H9 (cell line): ENCODE measurements around the gene ZNF396. TPM values are rescaled to one million over a fixed set of nuclear protein-coding genes. Genes with fewer than 3 reads are reported as not detected.

Source experiments
- DNase-seq: peaks from one replicate; pipeline ENCODE4 v3.0.0-alpha.2; 2017
- H2AFZ ChIP-seq: one replicate; pipeline ENCODE4 v1.6.1; 2013; ENCODE audit warnings: mild to moderate bottlenecking, low read length, control low read depth, moderate library complexity
- H2AK5ac ChIP-seq: 2 replicates; pipeline ENCODE4 v1.6.1; 2013; ENCODE audit warnings: low read length, control low read depth, mixed read lengths; ENCODE audit not compliant: insufficient read length
- H2BK120ac ChIP-seq: one replicate; pipeline ENCODE4 v1.6.1; 2013; ENCODE audit warnings: low read depth, mild to moderate bottlenecking, low read length, control low read depth, inconsistent platforms; ENCODE audit not compliant: poor library complexity, severe bottlenecking
- H2BK12ac ChIP-seq: 2 replicates; pipeline ENCODE4 v1.6.1; 2013; ENCODE audit warnings: low read length, control low read depth, mixed read lengths, low read depth; ENCODE audit not compliant: insufficient read length
- H2BK15ac ChIP-seq: 2 replicates; pipeline ENCODE4 v1.6.1; 2013; ENCODE audit warnings: low read depth, low read length, control low read depth
- H2BK20ac ChIP-seq: one replicate; pipeline ENCODE4 v1.6.1; 2013; ENCODE audit warnings: low read depth, mild to moderate bottlenecking, low read length, control low read depth, inconsistent platforms; ENCODE audit not compliant: poor library complexity, severe bottlenecking
- H2BK5ac ChIP-seq: 2 replicates; pipeline ENCODE4 v1.6.1; 2013; ENCODE audit warnings: low read length, control low read depth, mixed read lengths; ENCODE audit not compliant: insufficient read length
- H3K14ac ChIP-seq: 2 replicates; pipeline ENCODE4 v1.6.1; 2013; ENCODE audit warnings: low read length, control low read depth; ENCODE audit not compliant: insufficient read depth
- H3K18ac ChIP-seq: 2 replicates; pipeline ENCODE4 v1.6.1; 2013; ENCODE audit warnings: low read depth, mild to moderate bottlenecking, mixed read lengths, low read length, control low read depth; ENCODE audit not compliant: insufficient read length
- H3K23ac ChIP-seq: 2 replicates; pipeline ENCODE4 v1.6.1; 2013; ENCODE audit warnings: low read length, control low read depth, mixed read lengths, low read depth; ENCODE audit not compliant: insufficient read length
- H3K23me2 ChIP-seq: 2 replicates; pipeline ENCODE4 v1.6.1; 2013; ENCODE audit warnings: low read depth, mild to moderate bottlenecking, mixed read lengths, low read length, control low read depth; ENCODE audit not compliant: insufficient read length, poor library complexity, severe bottlenecking
- H3K27ac ChIP-seq: 2 replicates; pipeline ENCODE4 v1.5.1; 2013; ENCODE audit warnings: low read length, control low read depth, mixed read lengths, low read depth; ENCODE audit not compliant: insufficient read length
- H3K27me3 ChIP-seq: 2 replicates; pipeline ENCODE4 v1.6.1; 2013; ENCODE audit warnings: low read length, control low read depth, inconsistent platforms; ENCODE audit not compliant: insufficient read depth
- H3K4ac ChIP-seq: 2 replicates; pipeline ENCODE4 v1.6.1; 2013; ENCODE audit warnings: low read depth, mild to moderate bottlenecking, control low read depth, inconsistent platforms, low read length, moderate library complexity
- H3K4me1 ChIP-seq: 2 replicates; pipeline ENCODE4 v1.6.1; 2013; ENCODE audit warnings: low read length, control low read depth, inconsistent platforms; ENCODE audit not compliant: insufficient read depth
- H3K4me2 ChIP-seq: 2 replicates; pipeline ENCODE4 v1.6.1; 2013; ENCODE audit warnings: low read length, control low read depth, mixed read lengths; ENCODE audit not compliant: insufficient read length, insufficient read depth
- H3K56ac ChIP-seq: 2 replicates; pipeline ENCODE4 v1.6.1; 2013; ENCODE audit warnings: low read depth, mild to moderate bottlenecking, mixed read lengths, low read length, control low read depth; ENCODE audit not compliant: insufficient read length
- H3K79me1 ChIP-seq: 2 replicates; pipeline ENCODE4 v1.6.1; 2013; ENCODE audit warnings: low read depth, mild to moderate bottlenecking, moderate library complexity, low read length, control low read depth, inconsistent platforms; ENCODE audit not compliant: insufficient read depth, poor library complexity, severe bottlenecking
- H3K79me2 ChIP-seq: 2 replicates; pipeline ENCODE4 v1.6.1; 2013; ENCODE audit warnings: low read length, control low read depth, inconsistent platforms; ENCODE audit not compliant: insufficient read depth
- H3K9ac ChIP-seq: 2 replicates; pipeline ENCODE4 v1.6.1; 2013; ENCODE audit warnings: low read length, control low read depth, mixed read lengths; ENCODE audit not compliant: insufficient read length; ENCODE audit errors: extremely low read depth
- H3K9me3 ChIP-seq: one replicate; pipeline ENCODE4 v1.6.1; 2013; ENCODE audit warnings: low read depth, low read length, inconsistent platforms; ENCODE audit not compliant: control insufficient read depth
- H3T11ph ChIP-seq: one replicate; pipeline ENCODE4 v1.6.1; 2013; ENCODE audit warnings: mild to moderate bottlenecking, low read length, control low read depth, inconsistent platforms
- H4K20me1 ChIP-seq: one replicate; pipeline ENCODE4 v1.6.1; 2013; ENCODE audit not compliant: control insufficient read depth, insufficient read length, insufficient read depth
- H4K5ac ChIP-seq: 2 replicates; pipeline ENCODE4 v1.6.1; 2013; ENCODE audit warnings: low read depth, mild to moderate bottlenecking, mixed read lengths, low read length, control low read depth; ENCODE audit not compliant: insufficient read length
- H4K8ac ChIP-seq: replicated peaks from 2 replicates; pipeline ENCODE4 v1.6.1; 2013; ENCODE audit warnings: low read length, control low read depth, mixed read lengths, low read depth; ENCODE audit not compliant: insufficient read length
- H4K91ac ChIP-seq: 2 replicates; pipeline ENCODE4 v1.6.1; 2013; ENCODE audit warnings: low read depth, mild to moderate bottlenecking, moderate library complexity, mixed read lengths, low read length, control low read depth; ENCODE audit not compliant: insufficient read length
- H3K27ac Mint-ChIP-seq, 3 experiments: 2 replicates in 2 of 3; 3 replicates in 1 of 3; pipeline ENCODE4 v1.8.0; 2020 to 2021; ENCODE audit warnings: mixed read lengths in 3 of 3, mild to moderate bottlenecking in 1 of 3, moderate library complexity in 1 of 3
- H3K27me3 Mint-ChIP-seq: 2 replicates; pipeline ENCODE4 v1.8.0; 2021; ENCODE audit warnings: low read depth, mild to moderate bottlenecking, moderate library complexity, mixed read lengths
- H3K36me3 Mint-ChIP-seq, 3 experiments: 2 replicates in 2 of 3; 3 replicates in 1 of 3; pipeline ENCODE4 v1.8.0; 2020 to 2021; ENCODE audit warnings: low read depth in 3 of 3, mixed read lengths in 3 of 3; ENCODE audit not compliant: insufficient read depth in 1 of 3
- H3K4me1 Mint-ChIP-seq, 2 experiments: 2 replicates each; pipeline ENCODE4 v1.8.0; 2020; ENCODE audit warnings: mixed read lengths in 2 of 2
- H3K4me3 Mint-ChIP-seq, 2 experiments: 2 replicates in 1 of 2; 3 replicates in 1 of 2; pipeline ENCODE4 v1.8.0; 2020 to 2021; ENCODE audit warnings: mild to moderate bottlenecking in 2 of 2, mixed read lengths in 2 of 2, moderate library complexity in 1 of 2
- H3K9me3 Mint-ChIP-seq, 2 experiments: 2 replicates in 1 of 2; 3 replicates in 1 of 2; pipeline ENCODE4 v1.8.0; 2020; ENCODE audit warnings: mild to moderate bottlenecking in 2 of 2, mixed read lengths in 2 of 2, moderate library complexity in 1 of 2
- CTCF ChIP-seq: fragments of 200-600 bp; sonication (generic); conservative IDR thresholded peaks from 3 replicates; pipeline ENCODE4 v1.8.0; 2021; ENCODE audit warnings: antibody characterized with exemption, mild to moderate bottlenecking
- WGBS: extraction: QIAGEN DNeasy Blood & Tissue Kit; methylation state at CpG from one replicate; pipeline ENCODE4 v1.1.7; 2013; ENCODE audit warnings: missing lambda C conversion rate, low lambda C conversion rate, mixed read lengths; ENCODE audit not compliant: insufficient read length; ENCODE audit errors: extremely low coverage; 5-methylcytosine and 5-hydroxymethylcytosine counted together
- total RNA-seq: library from RNA; stranded (reverse); gene quantifications from 2 replicates; pipeline ENCODE4 v1.2.1, GENCODE V29; 2021

ZNF396 gene
- total RNA-seq, 1 experiment from 2014 or later = 1.2 TPM

DNA sequence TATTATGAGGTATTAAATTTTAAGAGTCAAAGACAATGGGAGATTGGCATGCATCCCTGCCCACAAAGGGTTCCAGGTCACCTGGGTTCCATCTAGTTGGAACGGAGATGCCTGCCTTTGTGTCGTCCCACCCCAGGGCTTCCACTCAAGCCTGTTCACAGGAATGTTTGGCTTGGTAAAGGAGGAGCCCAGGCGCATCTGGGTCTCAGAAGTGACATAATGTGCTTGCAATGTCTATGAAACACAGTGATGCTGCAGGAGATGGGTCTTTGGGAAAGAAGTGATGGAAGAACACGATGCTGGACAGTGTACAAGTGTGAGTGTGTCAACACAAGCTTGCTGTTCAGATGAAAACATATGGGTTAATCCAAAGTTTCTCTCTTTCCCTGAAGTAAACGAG, 49.6 kb upstream of the ZNF396 start:
- Histone ChIP-seq H3K4me1 (no peaks in the 10 kb centered on the region), H2AK5ac (no peak overlapping the region), H4K5ac (no peak overlapping the region), H3K56ac (no peak overlapping the region), H3K9me3 (no peaks in the 10 kb centered on the region), H3K4me2 (no peak overlapping the region), H3T11ph (no peak overlapping the region), H3K27ac (no peak overlapping the region), H4K91ac (no peak overlapping the region), H3K23ac (no peak overlapping the region), H3K27me3 (no peaks in the 10 kb centered on the region), H2BK12ac (no peak overlapping the region), H2BK20ac (no peak overlapping the region), H2BK120ac (no peak overlapping the region), H2AFZ (no peak overlapping the region), H3K9ac (no peak overlapping the region), H4K20me1 (no peaks in the 10 kb centered on the region), H3K18ac (no peak overlapping the region), H3K23me2 (no peaks in the 10 kb centered on the region), H3K4ac (no peak overlapping the region), H3K79me1 (no peaks in the 10 kb centered on the region), H3K79me2 (no peaks in the 10 kb centered on the region), H3K14ac (no peak overlapping the region), H2BK5ac (no peak overlapping the region), H2BK15ac (no peak overlapping the region), H4K8ac (no peak overlapping the region)
- Mint-ChIP-seq H3K27me3 (peaks cover 2% of the 10 kb centered on the region; the same call in 1 of the 2 replicates), H3K36me3 (no peaks in the 10 kb centered on the region; a peak in 1 of 7 replicates), H3K4me1 (peaks cover 14 to 17% of the 10 kb centered on the region in 2 experiments), H3K9me3 (no peaks in the 10 kb centered on the region), H3K4me3 (no peak overlapping the region), H3K27ac (no peak overlapping the region)
- no peak for TF ChIP-seq CTCF
- WGBS = no CpG with 5 or more reads among the region's 5 CpGs
- no peak for DNase-seq
